Mesendoderm (in vitro differentiated cells): ENCODE measurements around the gene POLK.

Source experiments
- DNase-seq: peaks from one replicate; pipeline ENCODE4 v3.0.0; 2013
- H2AK5ac ChIP-seq: 2 replicates; pipeline ENCODE4 v1.6.1; 2013; ENCODE audit warnings: low read length, inconsistent platforms
- H2BK120ac ChIP-seq: 2 replicates; pipeline ENCODE4 v1.6.1; 2013; ENCODE audit warnings: low read depth, mild to moderate bottlenecking, low read length, moderate library complexity, mixed read lengths
- H2BK15ac ChIP-seq: replicated peaks from 2 replicates; pipeline ENCODE4 v1.6.1; 2013; ENCODE audit warnings: low read depth, mild to moderate bottlenecking, moderate library complexity
- H2BK5ac ChIP-seq: 2 replicates; pipeline ENCODE4 v1.6.1; 2013; ENCODE audit warnings: low read length, inconsistent platforms
- H3K18ac ChIP-seq: 2 replicates; pipeline ENCODE4 v1.6.1; 2013; ENCODE audit warnings: mild to moderate bottlenecking, low read length, mixed read lengths
- H3K23ac ChIP-seq: one replicate; pipeline ENCODE4 v1.6.1; 2013; ENCODE audit warnings: low read length
- H3K27ac ChIP-seq: 2 replicates; pipeline ENCODE4 v1.5.1; 2013; ENCODE audit warnings: low read depth, mild to moderate bottlenecking, inconsistent platforms, low read length, moderate library complexity
- H3K27me3 ChIP-seq: 2 replicates; pipeline ENCODE4 v1.6.1; 2013; ENCODE audit warnings: low read length, control low read depth, mild to moderate bottlenecking, inconsistent platforms; ENCODE audit not compliant: insufficient read depth, poor library complexity
- H3K36me3 ChIP-seq: 2 replicates; pipeline ENCODE4 v1.6.1; 2013; ENCODE audit warnings: low read length, inconsistent platforms; ENCODE audit not compliant: control insufficient read depth, insufficient read depth
- H3K4ac ChIP-seq: one replicate; pipeline ENCODE4 v1.6.1; 2013; ENCODE audit warnings: low read depth, mild to moderate bottlenecking, low read length, moderate library complexity
- H3K4me1 ChIP-seq: 2 replicates; pipeline ENCODE4 v1.6.1; 2013; ENCODE audit warnings: low read depth, low read length, inconsistent platforms; ENCODE audit not compliant: control insufficient read depth
- H3K4me2 ChIP-seq: 2 replicates; pipeline ENCODE4 v1.6.1; 2013; ENCODE audit warnings: low read length
- H3K4me3 ChIP-seq: 2 replicates; pipeline ENCODE4 v1.5.1; 2013; ENCODE audit warnings: mild to moderate bottlenecking, low read length
- H3K56ac ChIP-seq: one replicate; pipeline ENCODE4 v1.6.1; 2013; ENCODE audit warnings: low read length
- H3K79me1 ChIP-seq: 2 replicates; pipeline ENCODE4 v1.6.1; 2013; ENCODE audit warnings: low read length, inconsistent platforms
- H3K79me2 ChIP-seq: 2 replicates; pipeline ENCODE4 v1.6.1; 2013; ENCODE audit warnings: mild to moderate bottlenecking, low read length; ENCODE audit not compliant: control insufficient read depth, insufficient read depth
- H3K9ac ChIP-seq: 2 replicates; pipeline ENCODE4 v1.6.1; 2013; ENCODE audit warnings: low read length, inconsistent platforms
- H4K5ac ChIP-seq: one replicate; pipeline ENCODE4 v1.6.1; 2013; ENCODE audit warnings: low read length
- H4K8ac ChIP-seq: one replicate; pipeline ENCODE4 v1.6.1; 2013; ENCODE audit warnings: low read depth, mild to moderate bottlenecking, control low read depth, low read length, moderate library complexity
- WGBS: extraction: QIAGEN DNeasy Blood & Tissue Kit; methylation state at CpG from one replicate; pipeline ENCODE4 v1.1.7; 2013; ENCODE audit warnings: low lambda C conversion rate, missing lambda C conversion rate; ENCODE audit not compliant: insufficient coverage; ENCODE audit errors: extremely low coverage; 5-methylcytosine and 5-hydroxymethylcytosine counted together

The POLK gene

GRCh38 chr5:75469017-75469416 is 42.7 kb upstream of the POLK start:
- no peak overlapping the region for H3K27ac ChIP-seq
- H3K23ac ChIP-seq = no peak overlapping the region
- H3K18ac ChIP-seq = no peak overlapping the region
- no peak overlapping the region for H3K4me3 ChIP-seq
- no peak overlapping the region for H3K9ac ChIP-seq
- H3K36me3 ChIP-seq = no peaks in the 10 kb centered on the region
- H2BK5ac ChIP-seq = no peak overlapping the region
- H3K79me2 ChIP-seq = peaks cover 12% of the 10 kb centered on the region
- no peak for DNase-seq
- H4K8ac ChIP-seq = no peak overlapping the region
- H3K79me1 ChIP-seq = peaks cover 9% of the 10 kb centered on the region
- no peak overlapping the region for H2BK15ac ChIP-seq
- WGBS = no CpG with 5 or more reads among the region's 1 CpG
- H3K27me3 ChIP-seq = no peaks in the 10 kb centered on the region
- H3K4me2 ChIP-seq = no peak overlapping the region
- peaks cover 26% of the 10 kb centered on the region for H3K4me1 ChIP-seq
- no peak overlapping the region for H3K56ac ChIP-seq
- H2AK5ac ChIP-seq = no peak overlapping the region
- no peak overlapping the region for H4K5ac ChIP-seq
- no peak overlapping the region for H3K4ac ChIP-seq
- no peak overlapping the region for H2BK120ac ChIP-seq

DNA sequence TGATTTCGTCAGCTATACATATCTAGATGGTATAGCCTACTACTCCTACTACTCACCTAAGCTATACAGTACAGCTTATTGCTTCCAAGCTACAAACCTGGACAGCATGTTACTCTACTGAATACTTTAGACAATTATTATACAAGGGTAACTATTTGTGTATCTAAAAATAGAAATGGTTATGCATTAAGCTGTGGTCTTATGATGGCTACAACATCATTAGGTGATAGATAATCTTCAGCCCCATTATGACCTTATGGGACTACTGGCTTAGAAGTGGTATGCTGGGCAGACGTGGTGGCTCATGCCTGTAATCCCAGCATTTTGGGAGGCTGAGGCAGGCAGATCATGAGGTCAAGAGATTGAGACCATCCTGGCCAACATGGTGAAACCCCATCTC is 40.5 kb upstream of the POLK start:
- WGBS = no CpG with 5 or more reads among the region's 2 CpGs
- H3K4me3 ChIP-seq = no peak overlapping the region
- H3K27ac ChIP-seq = no peak overlapping the region
- no peak overlapping the region for H2BK120ac ChIP-seq
- H3K18ac ChIP-seq = no peak overlapping the region
- H2BK15ac ChIP-seq = no peak overlapping the region
- no peak overlapping the region for H3K4me2 ChIP-seq
- no peaks in the 10 kb centered on the region for H3K36me3 ChIP-seq
- H3K79me1 ChIP-seq = peaks cover 11% of the 10 kb centered on the region
- H4K5ac ChIP-seq = no peak overlapping the region
- H3K9ac ChIP-seq = no peak overlapping the region
- no peaks in the 10 kb centered on the region for H3K27me3 ChIP-seq
- peaks cover 10% of the 10 kb centered on the region for H3K79me2 ChIP-seq
- no peak overlapping the region for H3K23ac ChIP-seq
- H3K56ac ChIP-seq = no peak overlapping the region
- H4K8ac ChIP-seq = no peak overlapping the region
- H3K4ac ChIP-seq = no peak overlapping the region
- H3K4me1 ChIP-seq = peaks cover 14% of the 10 kb centered on the region
- no peak overlapping the region for H2AK5ac ChIP-seq
- no peak overlapping the region for H2BK5ac ChIP-seq
- no peak for DNase-seq

- Histone ChIP-seq H3K36me3 (no peaks in the 10 kb centered on the region), H4K5ac (no peak overlapping the region), H3K79me1 (peaks cover 11% of the 10 kb centered on the region), H4K8ac (no peak overlapping the region), H3K27ac (no peak overlapping the region), H3K27me3 (no peaks in the 10 kb centered on the region), H2BK5ac (no peak overlapping the region), H3K9ac (no peak overlapping the region), H3K4ac (no peak overlapping the region), H3K23ac (no peak overlapping the region), H3K18ac (peak overlapping the region; percentile 51), H3K4me3 (no peak overlapping the region), H3K79me2 (peaks cover 10% of the 10 kb centered on the region), H2AK5ac (no peak overlapping the region), H3K56ac (no peak overlapping the region), H3K4me1 (peaks cover 14% of the 10 kb centered on the region), H2BK15ac (no peak overlapping the region), H3K4me2 (no peak overlapping the region), H2BK120ac (no peak overlapping the region)
- WGBS = no CpG with 5 or more reads among the region's 1 CpG
- DNase-seq = no peak
Measured at GRCh38 chr5:75472973-75473372, 38.7 kb upstream of the POLK start.

GRCh38 chr5:75473463-75473862 is 38.2 kb upstream of the POLK start:
- no peak overlapping the region for H2AK5ac ChIP-seq
- H3K4me1 ChIP-seq = peaks cover 11% of the 10 kb centered on the region
- no peak overlapping the region for H3K4me3 ChIP-seq
- no peak overlapping the region for H4K8ac ChIP-seq
- peaks cover 7% of the 10 kb centered on the region for H3K79me2 ChIP-seq
- no peak overlapping the region for H2BK120ac ChIP-seq
- no peak overlapping the region for H3K27ac ChIP-seq
- H3K56ac ChIP-seq = no peak overlapping the region
- H2BK15ac ChIP-seq = no peak overlapping the region
- H3K36me3 ChIP-seq = no peaks in the 10 kb centered on the region
- no peak overlapping the region for H4K5ac ChIP-seq
- H2BK5ac ChIP-seq = no peak overlapping the region
- H3K79me1 ChIP-seq = peaks cover 7% of the 10 kb centered on the region
- no peak overlapping the region for H3K9ac ChIP-seq
- WGBS = no CpG with 5 or more reads among the region's 2 CpGs
- DNase-seq = no peak
- H3K18ac ChIP-seq = no peak overlapping the region
- H3K23ac ChIP-seq = no peak overlapping the region
- H3K27me3 ChIP-seq = no peaks in the 10 kb centered on the region
- H3K4ac ChIP-seq = no peak overlapping the region
- H3K4me2 ChIP-seq = no peak overlapping the region

DNA sequence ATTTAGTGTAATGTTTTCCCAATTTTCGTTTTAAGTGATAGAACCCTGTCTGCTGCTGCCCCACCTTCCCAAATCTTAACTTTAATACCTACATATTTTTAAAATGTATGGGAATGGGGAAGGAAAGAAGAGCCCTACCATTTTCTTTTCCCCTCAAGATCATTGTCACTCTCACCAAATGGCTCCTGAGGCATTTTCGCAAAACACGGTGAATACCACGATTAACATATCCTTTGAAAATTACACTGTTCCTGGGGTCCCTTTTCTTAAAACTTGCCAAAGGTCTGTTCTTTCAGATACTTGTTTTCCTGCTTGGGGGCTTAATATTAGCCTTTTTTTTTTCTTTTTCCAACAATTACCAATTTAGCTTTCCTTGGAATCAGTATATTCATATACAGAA is 36.3 kb upstream of the POLK start:
- Histone ChIP-seq H3K18ac (no peak overlapping the region), H3K4me2 (no peak overlapping the region), H3K9ac (no peak overlapping the region)

DNA sequence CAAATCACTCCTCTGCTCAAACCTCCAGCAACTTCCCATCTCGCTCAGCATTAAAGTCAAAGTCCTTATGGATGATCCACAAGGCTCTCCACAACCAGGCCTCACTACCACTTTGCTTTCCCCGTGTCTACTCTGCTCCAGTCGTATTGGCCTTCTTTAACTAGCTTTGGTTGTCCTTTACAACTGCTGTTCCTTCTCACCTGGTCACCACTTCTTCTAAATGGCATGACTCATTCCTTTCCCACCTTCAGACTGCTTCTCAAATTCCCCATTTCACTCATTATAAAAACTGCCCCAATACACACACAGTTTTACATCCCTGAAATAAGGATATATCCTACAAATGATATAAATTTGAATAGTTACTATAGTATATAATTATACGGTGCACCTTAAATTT is 30.7 kb upstream of the POLK start:
- H3K27me3 ChIP-seq = no peaks in the 10 kb centered on the region
- peaks cover 15% of the 10 kb centered on the region for H3K4me1 ChIP-seq
- no peak overlapping the region for H2BK15ac ChIP-seq
- H3K36me3 ChIP-seq = no peaks in the 10 kb centered on the region
- no CpG with 5 or more reads among the region's 4 CpGs for WGBS
- no peak overlapping the region for H3K4me2 ChIP-seq
- peak overlapping the region; percentile 56 for H3K56ac ChIP-seq
- H2BK5ac ChIP-seq = no peak overlapping the region
- H3K4me3 ChIP-seq = no peak overlapping the region
- no peak overlapping the region for H3K27ac ChIP-seq
- H4K5ac ChIP-seq = no peak overlapping the region
- no peak overlapping the region for H4K8ac ChIP-seq
- no peak overlapping the region for H3K18ac ChIP-seq
- peaks cover 14% of the 10 kb centered on the region for H3K79me1 ChIP-seq
- H3K79me2 ChIP-seq = peaks cover 13% of the 10 kb centered on the region
- DNase-seq = no peak
- no peak overlapping the region for H3K23ac ChIP-seq
- peak overlapping the region; percentile 22 for H3K9ac ChIP-seq
- no peak overlapping the region for H2BK120ac ChIP-seq
- H2AK5ac ChIP-seq = peak overlapping the region; percentile 28
- no peak overlapping the region for H3K4ac ChIP-seq

More for the DNA sequence above, 36.3 kb upstream of the POLK start:
- Histone ChIP-seq H4K8ac (no peak overlapping the region), H3K4me1 (peaks cover 9% of the 10 kb centered on the region), H2BK120ac (no peak overlapping the region), H2BK5ac (no peak overlapping the region), H3K79me2 (peaks cover 5% of the 10 kb centered on the region), H3K56ac (no peak overlapping the region), H3K4me3 (no peak overlapping the region), H3K36me3 (no peaks in the 10 kb centered on the region), H3K23ac (no peak overlapping the region), H4K5ac (no peak overlapping the region), H3K27me3 (no peaks in the 10 kb centered on the region), H2BK15ac (no peak overlapping the region), H2AK5ac (no peak overlapping the region), H3K27ac (no peak overlapping the region), H3K4ac (no peak overlapping the region), H3K79me1 (peaks cover 5% of the 10 kb centered on the region)
- WGBS = no CpG with 5 or more reads among the region's 4 CpGs
- DNase-seq = no peak
